ENCODE measurements around the gene MTA3. TPM values are rescaled to one million over a fixed set of nuclear protein-coding genes. Genes with fewer than 3 reads are reported as not detected.
"Not testable (repeated sequence)": the region's sequence is repeated elsewhere in the genome, so short reads cannot be mapped to it uniquely, and the experiment has no call there.

Gene MTA3
- total and polyA plus RNA-seq, 9 donors: 31.9 to 87.5 (median 61.0) TPM

- intact Hi-C loops (cut with DNase I): no loop called here
- TF ChIP-seq EP300 (IDR thresholded peaks at IDR 0.05) (no peak), POLR2A (IDR thresholded peaks at IDR 0.05) (no peak), CTCF (IDR thresholded peaks at IDR 0.05) (no peak)
- DNase-seq: no peak
- no peaks in the 10 kb centered on the region for H3K36me3 ChIP-seq
- no peak overlapping the region for H3K27ac ChIP-seq
- no peak overlapping the region for H3K4me3 ChIP-seq
- H3K9me3 ChIP-seq: no peaks in the 10 kb centered on the region
- WGBS, 3 donors: 48 to 59% (median 58%) methylated on average over 1 of the region's 1 CpG
- H3K4me1 ChIP-seq (ENCODE audit: insufficient read depth): peaks cover 2% of the 10 kb centered on the region
- no peaks in the 10 kb centered on the region for H3K27me3 ChIP-seq
These were observed 14.0 kb upstream of the MTA3 start for GRCh38 chr2:42554392-42554791.

- no peak overlapping the region for H3K4me3 ChIP-seq
- no peaks in the 10 kb centered on the region for H3K27me3 ChIP-seq
- intact Hi-C loops (cut with DNase I): no loop called here
- H3K9me3 ChIP-seq: no peaks in the 10 kb centered on the region
- 56 to 70% (median 62%) methylated on average over 6 of the region's 6 CpGs for WGBS, 3 donors
- peaks cover 2% of the 10 kb centered on the region for H3K4me1 ChIP-seq (ENCODE audit: insufficient read depth)
- H3K36me3 ChIP-seq: no peaks in the 10 kb centered on the region
- DNase-seq: no peak
- TF ChIP-seq POLR2A (IDR thresholded peaks at IDR 0.05) (no peak), CTCF (IDR thresholded peaks at IDR 0.05) (no peak), EP300 (IDR thresholded peaks at IDR 0.05) (no peak)
- no peak overlapping the region for H3K27ac ChIP-seq
These were observed 12.0 kb upstream of the MTA3 start for GRCh38 chr2:42556315-42556890.

- H3K9me3 ChIP-seq: no peaks in the 10 kb centered on the region
- no peaks in the 10 kb centered on the region for H3K36me3 ChIP-seq
- intact Hi-C loops (cut with DNase I): no loop called here
- TF ChIP-seq EP300 (IDR thresholded peaks at IDR 0.05) (no peak), POLR2A (IDR thresholded peaks at IDR 0.05) (no peak), CTCF (IDR thresholded peaks at IDR 0.05) (no peak)
- no peaks in the 10 kb centered on the region for H3K27me3 ChIP-seq
- H3K27ac ChIP-seq: no peak overlapping the region
- WGBS, 3 donors: 26 to 33% (median 29%) methylated on average over 5 of the region's 5 CpGs
- no peak overlapping the region for H3K4me3 ChIP-seq
- DNase-seq: no peak
- H3K4me1 ChIP-seq (ENCODE audit: insufficient read depth): peaks cover 2% of the 10 kb centered on the region
These were observed 11.1 kb upstream of the MTA3 start for GRCh38 chr2:42557306-42557705.

GRCh38 chr2:42558827-42559226 is 9.6 kb upstream of the MTA3 start:
- DNase-seq: no peak
- Histone ChIP-seq H3K4me1 (ENCODE audit: insufficient read depth) (peaks cover 2% of the 10 kb centered on the region), H3K27ac (no peak overlapping the region), H3K9me3 (no peaks in the 10 kb centered on the region), H3K36me3 (no peaks in the 10 kb centered on the region), H3K27me3 (no peaks in the 10 kb centered on the region), H3K4me3 (no peak overlapping the region)
- TF ChIP-seq EP300 (IDR thresholded peaks at IDR 0.05) (no peak), CTCF (IDR thresholded peaks at IDR 0.05) (no peak), POLR2A (IDR thresholded peaks at IDR 0.05) (no peak)
- WGBS, 3 donors: 90 to 92% (median 92%) methylated on average over 3 of the region's 3 CpGs
- intact Hi-C loops (cut with DNase I): no loop called here

GRCh38 chr2:42560133-42560532 is 8.3 kb upstream of the MTA3 start:
- H3K4me1 ChIP-seq (ENCODE audit: insufficient read depth); H3K4me3 ChIP-seq; H3K36me3 ChIP-seq; intact Hi-C loops (cut with DNase I); H3K27me3 ChIP-seq; DNase-seq; H3K27ac ChIP-seq; H3K9me3 ChIP-seq: not testable (repeated sequence)
- WGBS, 3 donors: 92 to 95% (median 93%) methylated on average over 13 of the region's 13 CpGs
